HG03108 (cell line): ENCODE measurements around the gene SULT1A4.
"Not testable (repeated sequence)": the region's sequence is repeated elsewhere in the genome, so short reads cannot be mapped to it uniquely, and the experiment has no call there.

ENCODE experiments used
- ATAC-seq: cut with Tn5 transposase; IDR thresholded peaks from one replicate; pipeline ENCODE4 v1.9.1; 2021; ENCODE audit warnings: moderate library complexity; ENCODE audit not compliant: unreplicated experiment

The SULT1A4 gene

DNA sequence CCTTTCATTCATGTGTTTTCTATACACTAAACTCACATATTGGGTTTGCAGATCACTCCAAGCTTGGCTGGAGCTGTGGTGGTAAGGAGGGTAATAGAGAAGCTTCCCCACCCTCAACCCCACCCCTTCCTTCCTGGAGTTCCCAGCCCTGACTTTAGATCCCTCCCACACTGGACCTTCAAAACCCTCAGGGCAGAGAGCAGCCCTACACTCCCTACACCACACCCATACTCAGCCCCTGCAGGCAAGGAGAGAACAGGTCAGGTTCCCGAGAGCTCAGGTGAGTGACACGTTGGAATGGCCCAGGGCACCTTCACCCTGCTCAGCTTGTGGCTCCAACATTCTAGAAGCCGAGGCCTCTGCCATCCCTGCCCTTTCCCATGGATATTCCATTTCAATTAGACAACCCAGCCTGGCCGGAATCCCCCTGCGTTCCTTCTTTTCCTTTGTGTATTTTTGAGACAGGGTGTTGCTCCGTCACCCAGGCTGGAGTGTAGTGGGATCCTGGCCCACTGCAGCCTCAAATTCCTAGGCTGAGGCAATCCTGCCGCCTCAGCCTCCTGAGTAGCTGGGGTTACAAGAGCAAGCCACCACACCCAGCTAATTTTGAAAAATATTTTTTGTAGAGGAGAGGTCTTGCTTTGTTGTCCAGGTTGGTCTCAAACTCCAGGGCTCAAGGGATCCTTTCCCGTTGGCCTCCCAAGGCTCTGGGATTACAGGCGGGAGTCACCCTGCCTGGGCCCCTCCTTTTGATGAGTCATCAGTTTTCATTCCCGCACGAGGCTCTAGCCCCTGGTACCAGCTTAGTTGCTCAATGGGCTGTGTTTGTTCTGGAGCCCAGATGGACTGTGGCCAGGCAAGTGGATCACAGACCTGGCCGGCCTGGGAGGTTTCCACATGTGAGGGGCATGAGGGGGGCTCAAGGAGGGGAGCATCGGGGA lies at the start of gene SULT1A4:
TSS of gene SULT1A4 (plus strand) at position 208 of the 941 bp plus-strand sequence. CDS start 1,473 bp downstream, outside the sequence.
- ATAC-seq = not testable (repeated sequence)

DNA sequence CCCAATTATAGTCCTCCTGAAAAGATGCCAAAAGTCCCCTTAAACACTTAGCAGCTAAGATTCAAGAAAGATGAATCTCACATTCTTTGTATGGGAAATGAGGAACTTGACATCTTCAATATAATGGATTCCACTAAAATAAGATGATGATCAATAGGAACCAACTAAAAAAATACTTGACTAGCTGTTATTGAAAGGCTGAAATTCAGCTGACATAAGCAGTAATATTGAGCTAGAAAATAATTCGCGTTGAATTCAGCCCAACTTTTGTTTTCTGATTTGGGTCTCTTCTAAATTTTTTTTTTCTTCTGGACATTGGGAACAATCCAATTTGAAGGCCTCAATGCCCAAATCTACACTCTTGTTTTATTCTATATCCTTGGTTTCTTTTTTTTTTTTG lies 36.1 kb upstream of the SULT1A4 start:
- not testable (repeated sequence) for ATAC-seq

DNA sequence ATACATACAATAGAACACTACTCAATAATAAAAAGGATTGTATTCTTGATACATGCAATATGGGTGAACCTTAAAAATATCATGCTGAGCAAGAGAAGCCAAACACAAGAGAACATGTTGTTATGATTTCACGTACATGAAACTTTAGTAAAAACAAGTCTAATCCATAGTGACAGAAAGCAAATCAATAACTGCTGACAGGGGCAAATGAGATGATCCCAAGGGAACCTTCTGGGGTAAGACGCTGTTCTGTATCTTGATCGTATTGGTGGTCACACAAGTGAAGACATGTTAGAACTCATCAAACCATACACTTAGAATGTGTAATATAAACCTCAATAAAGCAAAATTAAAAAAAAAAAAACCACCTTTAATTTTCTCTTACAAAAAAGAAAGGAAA lies 34.3 kb upstream of the SULT1A4 start:
- not testable (repeated sequence) for ATAC-seq

DNA sequence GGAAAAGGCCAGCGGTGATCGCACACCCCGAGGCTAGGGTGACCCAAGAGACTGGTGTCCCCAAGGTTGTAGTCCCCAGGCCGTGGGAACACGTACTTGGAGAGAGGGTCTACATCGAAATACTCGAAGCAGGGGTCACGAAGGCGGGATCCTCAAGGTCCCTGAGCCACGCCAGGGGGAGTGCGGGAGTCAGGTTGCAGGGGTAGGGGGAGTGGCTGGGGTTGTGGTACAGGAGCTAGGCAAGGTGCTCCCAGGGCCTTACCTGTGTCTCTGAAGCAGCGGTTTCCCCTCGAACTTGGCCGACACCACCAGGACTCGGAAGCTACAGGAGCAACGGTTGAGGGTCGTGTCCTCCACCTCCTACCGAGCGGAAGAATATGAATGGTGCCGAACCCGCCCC lies 6.0 kb upstream of the SULT1A4 start:
- ATAC-seq = not testable (repeated sequence)

DNA sequence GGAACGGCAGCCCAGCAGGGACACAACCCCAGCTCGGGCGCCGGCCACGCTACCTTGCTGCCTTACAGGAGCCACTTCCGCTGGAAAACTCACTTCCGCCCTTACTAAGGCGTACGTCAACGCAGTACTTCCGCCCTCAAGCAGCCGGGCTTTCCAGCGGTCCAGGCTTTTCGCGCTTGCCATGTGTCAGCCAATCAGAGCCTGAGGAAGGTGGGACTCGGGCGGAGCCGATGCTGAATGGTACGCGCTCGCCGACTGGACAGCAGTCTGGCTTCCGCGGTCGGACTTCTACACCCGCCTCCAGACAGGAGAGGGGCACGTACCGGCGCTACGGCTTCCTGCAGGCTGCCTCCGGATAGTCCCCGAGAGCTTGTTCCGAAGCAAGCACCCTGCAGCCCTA lies 5.4 kb upstream of the SULT1A4 start, which contains the start of the genes BOLA2 and SLX1B:
TSS of gene BOLA2 (minus strand) at position 83 of the 400 bp plus-strand sequence. CDS start 98 bp downstream, outside the sequence.
TSS of gene SLX1B (plus strand) at position 265 of the 400 bp plus-strand sequence.
- peak; percentile 84 for ATAC-seq

DNA sequence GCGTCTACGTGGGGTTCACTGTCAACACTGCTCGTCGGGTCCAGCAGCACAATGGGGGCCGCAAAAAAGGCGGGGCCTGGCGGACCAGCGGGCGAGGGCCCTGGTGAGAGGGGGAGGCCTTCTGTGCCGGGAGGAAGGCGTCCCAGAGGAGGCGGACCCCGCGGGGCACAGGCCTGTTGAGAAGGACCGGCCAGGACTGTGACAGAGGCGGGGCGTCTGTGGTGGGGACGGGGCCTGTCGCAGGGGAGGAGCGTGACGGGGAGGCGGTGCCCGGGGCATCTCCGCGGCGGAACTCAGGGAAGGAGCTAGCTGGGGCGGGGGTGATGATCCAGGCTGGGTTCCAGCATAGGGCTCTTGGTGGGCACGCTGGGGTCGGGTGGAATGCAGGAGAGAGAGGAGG lies 4.9 kb upstream of the SULT1A4 start:
- ATAC-seq = peak; percentile 48

DNA sequence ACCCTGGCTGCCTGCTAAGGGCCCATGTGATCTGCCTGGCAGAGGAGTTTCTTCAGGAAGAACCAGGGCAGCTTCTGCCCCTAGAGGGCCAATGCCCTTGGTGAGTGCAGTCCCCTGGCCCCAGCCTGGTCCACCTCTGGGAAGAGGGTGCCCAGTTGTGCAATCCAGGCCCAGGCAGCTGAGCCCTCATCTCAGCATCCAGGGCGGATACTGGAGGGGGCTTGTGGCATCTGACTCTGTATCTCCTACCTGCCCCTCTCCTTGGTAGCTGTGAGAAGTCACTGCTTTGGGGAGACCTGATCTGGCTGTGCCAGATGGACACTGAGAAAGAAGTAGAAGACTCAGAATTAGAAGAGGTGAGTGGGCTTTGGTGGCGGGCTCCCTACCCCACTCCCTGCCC lies 2.1 kb upstream of the SULT1A4 start:
- ATAC-seq = not testable (repeated sequence)

DNA sequence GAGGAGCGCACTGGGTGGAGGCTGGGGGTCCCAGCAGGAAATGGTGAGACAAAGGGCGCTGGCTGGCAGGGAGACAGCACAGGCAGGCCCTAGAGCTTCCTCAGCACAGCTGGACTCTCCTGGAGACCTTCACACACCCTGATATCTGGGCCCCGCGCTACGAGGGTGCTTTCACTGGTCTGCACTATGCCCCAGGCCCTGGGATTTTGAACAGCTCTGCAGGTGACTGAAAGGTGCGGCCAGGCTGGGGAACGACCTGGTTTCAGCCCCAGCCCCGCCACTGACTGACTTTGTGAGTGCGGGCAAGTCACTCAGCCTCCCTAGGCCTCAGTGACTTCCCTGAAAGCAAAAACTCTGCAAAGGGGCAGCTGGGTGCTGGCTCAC lies 926 bp downstream of the SULT1A4 start:
- ATAC-seq = not testable (repeated sequence)

DNA sequence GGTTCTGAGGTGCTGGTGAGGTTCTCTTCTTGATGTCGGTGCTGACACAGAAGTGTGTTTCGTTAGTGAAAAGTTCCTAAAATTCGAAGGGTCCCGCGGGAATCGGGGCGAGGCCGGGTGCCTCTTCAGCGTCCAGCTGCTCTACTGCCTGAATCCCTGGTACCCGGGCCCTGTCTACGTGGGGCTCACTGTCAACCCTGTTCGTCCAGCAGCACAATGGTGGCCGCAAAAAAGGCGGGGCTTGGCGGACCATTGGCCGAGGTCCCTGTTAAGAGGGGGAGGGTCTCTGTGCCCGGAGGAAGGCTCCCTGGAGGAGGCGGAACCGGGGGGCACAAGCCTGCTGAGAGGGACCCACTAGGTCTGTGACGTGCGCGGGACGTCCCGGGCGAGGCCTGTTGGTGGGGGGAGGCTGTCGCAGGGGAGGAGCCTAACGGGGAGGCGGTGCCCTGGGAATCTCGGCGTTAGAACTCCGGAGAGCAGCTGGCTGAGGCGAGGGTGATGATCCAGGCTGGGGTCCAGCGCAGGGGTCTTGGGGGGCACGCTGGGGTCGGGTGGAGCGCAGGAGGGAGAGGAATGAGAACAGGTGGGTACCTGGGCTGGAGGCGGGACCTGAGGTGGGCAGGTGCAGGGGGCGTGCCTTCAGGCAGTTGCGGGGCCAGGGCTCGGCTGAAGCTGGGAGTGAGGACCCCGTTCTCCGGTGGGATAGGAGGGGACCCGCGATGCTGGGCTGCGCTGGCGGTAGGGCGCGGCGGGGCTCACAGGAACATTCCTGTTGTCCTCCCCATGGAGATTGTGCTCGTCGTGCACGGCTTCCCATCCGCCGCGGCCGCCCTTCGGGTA lies 6.5 kb downstream of the SULT1A4 start:
- not testable (repeated sequence) for ATAC-seq

DNA sequence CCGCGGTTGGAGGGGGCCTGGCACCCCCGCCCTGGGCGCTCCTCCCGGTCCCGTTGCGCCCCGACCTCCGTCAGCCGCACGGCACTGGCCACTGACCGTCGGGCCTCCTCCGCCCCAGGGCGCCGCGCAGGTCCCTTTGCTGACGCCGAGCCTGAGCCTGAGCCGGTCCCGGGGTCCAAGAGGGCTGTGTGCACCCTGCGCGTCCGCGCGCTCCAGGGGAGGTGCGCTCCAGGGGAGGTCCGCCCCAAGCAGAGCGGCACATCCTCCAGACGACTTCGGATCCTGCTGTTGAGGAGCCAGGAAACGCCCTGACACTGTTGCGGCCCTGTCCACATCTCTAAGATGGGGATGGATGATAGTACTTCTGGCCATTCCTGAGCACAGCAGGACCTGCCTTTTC lies 7.2 kb downstream of the SULT1A4 start:
- not testable (repeated sequence) for ATAC-seq

DNA sequence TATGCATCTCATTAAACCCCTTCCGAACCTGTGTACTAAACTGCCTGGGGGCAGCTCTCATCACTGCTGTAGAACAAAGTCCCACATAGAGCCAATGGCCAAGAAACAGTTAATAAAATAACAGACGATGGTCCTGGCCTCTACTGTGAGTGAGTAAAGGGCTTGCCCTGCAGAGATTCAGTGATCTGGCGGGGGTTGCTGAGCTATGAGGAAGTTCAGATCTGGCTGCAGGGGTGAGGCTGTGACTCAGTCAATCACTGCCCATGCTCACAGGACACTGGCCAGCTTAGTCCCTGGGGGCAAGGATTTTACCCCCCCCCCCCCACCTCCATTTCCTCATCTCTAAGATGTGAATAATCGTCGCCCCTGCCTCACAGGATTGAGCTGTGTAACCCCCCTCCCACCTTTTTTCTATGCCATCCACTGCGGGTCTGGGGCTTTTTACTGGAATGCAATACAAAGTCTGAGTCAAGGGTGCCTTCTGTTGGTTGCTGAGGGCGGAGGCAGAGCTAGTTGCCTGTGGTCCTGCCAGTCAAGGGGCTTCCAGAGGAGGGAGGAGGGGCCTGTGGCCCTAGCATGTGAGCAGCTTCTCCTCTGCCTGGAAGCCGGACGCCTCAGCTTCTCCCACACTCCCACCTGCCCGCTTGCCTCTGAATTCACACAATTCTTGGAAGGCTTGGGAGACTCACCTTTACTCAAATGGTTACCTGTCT lies 8.1 kb downstream of the SULT1A4 start:
- ATAC-seq = not testable (repeated sequence)

DNA sequence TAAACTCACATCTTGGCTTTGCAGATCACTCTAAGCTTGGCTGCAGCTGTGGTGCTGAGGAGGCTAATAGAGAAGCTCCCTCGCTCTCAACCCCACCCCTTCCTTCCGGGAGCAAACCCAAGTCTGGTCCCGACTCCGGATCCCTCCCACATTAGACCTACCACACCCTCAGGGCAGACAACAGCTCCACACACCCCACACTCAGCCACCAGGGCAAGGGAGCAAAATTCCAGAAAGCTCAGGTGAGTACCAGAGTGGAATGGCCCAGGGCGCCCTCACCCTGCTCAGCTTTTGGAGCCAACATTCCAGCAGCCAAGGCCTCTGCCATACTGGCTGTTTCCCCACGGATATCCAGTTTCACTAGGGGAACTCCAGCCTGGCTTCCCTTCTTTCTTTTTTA lies 9.9 kb downstream of the SULT1A4 start:
- not testable (repeated sequence) for ATAC-seq

DNA sequence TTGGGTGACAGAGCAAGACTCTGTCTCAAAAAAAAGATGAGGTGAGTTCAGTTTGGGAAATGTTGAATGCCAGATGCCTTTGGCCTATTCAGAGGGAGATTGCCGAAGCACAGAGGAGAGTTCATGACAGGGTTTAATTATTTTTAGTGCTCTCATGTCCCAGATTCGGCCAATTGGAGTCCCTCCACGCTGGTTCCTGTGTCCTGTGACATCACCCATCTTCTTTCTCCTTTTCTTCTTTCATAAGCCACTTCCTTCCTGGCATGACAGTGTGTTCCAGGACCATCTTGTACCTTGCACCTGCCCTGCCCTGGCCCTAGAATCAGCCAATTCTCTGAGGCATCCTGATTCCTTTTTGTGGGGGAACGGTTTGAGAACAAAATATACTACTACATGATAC lies 12.4 kb downstream of the SULT1A4 start:
- not testable (repeated sequence) for ATAC-seq

DNA sequence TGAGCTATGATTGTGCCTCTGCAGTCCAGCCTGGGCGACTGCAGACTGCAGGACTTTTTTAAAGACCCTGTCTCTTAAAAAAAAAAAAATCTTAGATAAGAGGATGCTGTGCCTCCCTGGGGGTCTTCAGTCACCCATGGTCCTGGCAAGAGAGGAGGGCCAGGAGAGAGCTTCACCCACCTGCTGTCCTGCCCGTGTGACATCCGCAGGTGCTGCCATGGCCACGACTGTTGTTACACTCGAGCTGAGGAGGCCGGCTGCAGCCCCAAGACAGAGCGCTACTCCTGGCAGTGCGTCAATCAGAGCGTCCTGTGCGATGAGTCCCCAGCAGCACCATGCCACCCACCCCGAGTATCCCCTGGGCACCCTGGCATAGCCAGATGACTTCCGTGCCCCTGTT lies 22.6 kb downstream of the SULT1A4 start:
- not testable (repeated sequence) for ATAC-seq

DNA sequence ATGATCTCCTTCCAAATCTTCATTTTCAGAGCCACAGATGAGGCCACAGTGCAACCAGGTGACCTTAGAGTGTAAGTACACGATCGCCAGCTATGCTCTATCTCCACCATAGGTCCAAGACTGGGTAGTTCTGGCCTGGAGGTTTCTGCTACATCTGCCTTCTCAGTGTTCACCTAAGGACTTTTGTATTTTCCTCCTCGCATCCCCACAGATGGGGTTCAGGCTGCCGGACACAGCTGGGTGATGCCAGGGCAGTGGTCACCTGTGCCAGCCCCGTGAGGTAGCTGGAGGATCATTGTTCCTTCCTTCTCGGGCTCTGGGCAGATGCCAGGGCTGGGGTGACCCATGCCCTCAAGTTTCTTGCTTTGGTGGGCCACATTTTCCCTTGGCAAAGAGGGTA lies 46.6 kb downstream of the SULT1A4 start, which contains the start of gene NPIPB12:
TSS of gene NPIPB12 (minus strand) at position 101 of the 400 bp plus-strand sequence.
- not testable (repeated sequence) for ATAC-seq
